ENCODE results near the gene PYGB.

DNA sequence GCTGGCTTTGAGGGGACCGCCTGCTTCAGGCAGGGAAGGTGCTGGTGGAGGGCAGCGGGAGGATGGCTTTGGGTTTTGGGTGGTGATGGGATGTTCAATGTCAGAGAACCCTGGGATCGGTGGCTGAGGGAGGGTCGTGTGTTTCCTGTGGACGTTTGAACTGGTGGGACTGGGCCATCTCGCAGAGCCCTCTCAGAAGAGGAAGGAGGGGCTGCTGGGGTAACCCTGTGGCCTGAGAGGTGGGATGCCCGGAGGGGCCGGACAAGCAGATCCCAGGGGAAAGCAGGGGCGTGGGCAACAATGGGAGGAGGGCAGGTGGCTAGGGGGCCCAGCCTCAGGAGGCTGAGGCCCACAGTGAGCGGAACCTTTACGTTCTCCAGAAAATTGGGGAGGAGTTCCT lies 34.9 kb downstream of the PYGB start:
- TF ChIP-seq CTCF (IDR thresholded peaks at IDR 0.05; ENCODE audit: low read depth, low read length) (no peak), POLR2A (IDR thresholded peaks at IDR 0.05; ENCODE audit: extremely low read depth, insufficient read length) (no peak), MAX (IDR thresholded peaks at IDR 0.05; ENCODE audit: low read depth, low read length) (no peak)
